AG09309 (cell line): Measurements from ENCODE around the gene VEPH1.

ENCODE experiments used
- DNase-seq: peaks from one replicate; pipeline ENCODE4 v3.0.0-alpha.2; 2010; ENCODE audit warnings: low read depth
- H3K4me3 ChIP-seq: 2 replicates; pipeline ENCODE4 v1.5.1; 2011; ENCODE audit warnings: mild to moderate bottlenecking, low read depth, low read length, moderate library complexity; ENCODE audit not compliant: control insufficient read depth
- TF ChIP-seq, protein P1 (sequence below): IDR thresholded peaks from 2 replicates; pipeline ENCODE4 v1.5.1; 2011; ENCODE audit warnings: mild to moderate bottlenecking, low read depth, low read length, inconsistent platforms; ENCODE audit not compliant: insufficient read depth, control insufficient read depth; ENCODE audit errors: missing control alignments

The VEPH1 gene

DNA sequence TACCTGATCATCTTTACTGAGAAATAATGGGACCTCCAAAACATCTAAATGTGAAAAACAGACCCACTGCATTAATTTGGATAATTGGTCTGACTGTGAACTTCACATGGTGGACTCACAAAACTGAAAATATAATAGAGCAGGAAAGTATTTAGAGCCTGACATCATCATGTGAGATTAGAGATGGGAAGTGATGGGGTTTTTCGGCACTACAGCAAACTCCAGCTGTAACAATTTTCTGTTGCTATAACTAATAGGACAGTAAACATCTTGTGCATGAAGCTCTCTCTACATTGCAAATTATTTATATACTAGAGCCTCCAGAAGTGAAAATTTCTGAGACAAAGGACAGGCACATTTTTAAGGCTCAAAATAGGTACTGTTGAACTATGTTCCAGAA lies 32.2 kb downstream of the VEPH1 start:
- H3K4me3 ChIP-seq, result no peak overlapping the region
- TF ChIP-seq, protein P1, sequence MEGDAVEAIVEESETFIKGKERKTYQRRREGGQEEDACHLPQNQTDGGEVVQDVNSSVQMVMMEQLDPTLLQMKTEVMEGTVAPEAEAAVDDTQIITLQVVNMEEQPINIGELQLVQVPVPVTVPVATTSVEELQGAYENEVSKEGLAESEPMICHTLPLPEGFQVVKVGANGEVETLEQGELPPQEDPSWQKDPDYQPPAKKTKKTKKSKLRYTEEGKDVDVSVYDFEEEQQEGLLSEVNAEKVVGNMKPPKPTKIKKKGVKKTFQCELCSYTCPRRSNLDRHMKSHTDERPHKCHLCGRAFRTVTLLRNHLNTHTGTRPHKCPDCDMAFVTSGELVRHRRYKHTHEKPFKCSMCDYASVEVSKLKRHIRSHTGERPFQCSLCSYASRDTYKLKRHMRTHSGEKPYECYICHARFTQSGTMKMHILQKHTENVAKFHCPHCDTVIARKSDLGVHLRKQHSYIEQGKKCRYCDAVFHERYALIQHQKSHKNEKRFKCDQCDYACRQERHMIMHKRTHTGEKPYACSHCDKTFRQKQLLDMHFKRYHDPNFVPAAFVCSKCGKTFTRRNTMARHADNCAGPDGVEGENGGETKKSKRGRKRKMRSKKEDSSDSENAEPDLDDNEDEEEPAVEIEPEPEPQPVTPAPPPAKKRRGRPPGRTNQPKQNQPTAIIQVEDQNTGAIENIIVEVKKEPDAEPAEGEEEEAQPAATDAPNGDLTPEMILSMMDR, result no peak
- DNase-seq, result no peak

DNA sequence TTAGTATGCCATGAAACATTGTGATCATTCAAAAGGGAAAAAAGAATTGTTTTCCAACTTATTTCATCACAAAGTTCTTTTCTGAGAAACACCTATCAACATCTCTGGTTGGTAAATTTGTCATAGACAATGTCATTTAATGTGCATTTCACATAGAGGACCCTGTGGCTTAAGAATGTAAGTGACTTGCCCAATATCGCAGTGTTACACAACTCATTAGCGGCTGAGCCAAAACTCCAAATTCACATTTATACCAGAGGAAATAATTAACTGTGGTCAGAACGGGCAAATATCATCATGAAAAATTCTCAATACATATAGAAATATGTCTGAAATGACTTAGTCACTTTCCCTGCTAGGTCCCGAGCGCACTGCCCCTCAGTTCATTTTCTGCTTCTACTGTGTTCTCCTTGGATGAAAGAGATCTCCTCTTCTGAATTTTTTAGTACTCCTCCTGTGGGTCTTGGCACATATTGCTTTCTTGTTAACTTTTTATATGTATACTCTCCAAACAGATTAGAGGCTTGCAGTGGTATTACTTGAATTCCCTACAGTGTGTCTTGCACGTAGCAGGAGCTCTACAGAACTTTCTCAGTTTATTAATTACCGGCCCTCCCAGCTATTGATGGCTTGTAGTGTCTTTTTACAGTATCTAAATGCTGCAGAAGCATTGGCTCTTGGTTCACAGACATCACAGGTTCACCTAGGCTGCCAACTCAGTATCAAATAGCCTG lies 33.5 kb downstream of the VEPH1 start:
- TF ChIP-seq, protein P1, result no peak
- no peak overlapping the region for H3K4me3 ChIP-seq
- DNase-seq, result no peak

DNA sequence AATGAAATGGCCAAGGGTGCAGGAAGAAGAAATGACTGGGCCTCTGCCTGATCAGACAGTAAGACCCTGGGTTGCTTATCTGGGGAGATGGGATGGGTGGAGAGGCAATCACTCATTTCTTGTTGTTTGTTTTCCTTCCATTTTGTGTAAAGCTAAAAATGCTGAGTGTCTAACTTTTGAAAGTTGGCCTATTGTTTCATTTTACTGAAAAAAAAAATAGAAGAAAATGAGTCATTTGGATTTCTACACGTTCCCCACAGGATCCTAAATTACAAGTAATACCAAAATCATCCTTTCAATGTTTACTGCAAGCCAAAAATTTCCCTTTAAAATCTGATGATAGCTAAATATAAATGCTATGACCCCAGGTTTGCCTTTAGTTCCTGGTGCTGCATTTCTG lies 36.0 kb downstream of the VEPH1 start:
- no peak for DNase-seq
- H3K4me3 ChIP-seq, result no peak overlapping the region
- TF ChIP-seq, protein P1, result no peak

- TF ChIP-seq, protein P1, result no peak
- DNase-seq, result no peak
- H3K4me3 ChIP-seq, result no peak overlapping the region
Observed at GRCh38 chr3:157465741-157466140, 37.5 kb downstream of the VEPH1 start.

GRCh38 chr3:157464321-157464720 lies 38.9 kb downstream of the VEPH1 start:
- H3K4me3 ChIP-seq, result no peak overlapping the region
- TF ChIP-seq, protein P1, result no peak
- no peak for DNase-seq

- no peak for DNase-seq
- H3K4me3 ChIP-seq, result no peak overlapping the region
- TF ChIP-seq, protein P1, result no peak
Observed at GRCh38 chr3:157463816-157464215, 39.4 kb downstream of the VEPH1 start.

DNA sequence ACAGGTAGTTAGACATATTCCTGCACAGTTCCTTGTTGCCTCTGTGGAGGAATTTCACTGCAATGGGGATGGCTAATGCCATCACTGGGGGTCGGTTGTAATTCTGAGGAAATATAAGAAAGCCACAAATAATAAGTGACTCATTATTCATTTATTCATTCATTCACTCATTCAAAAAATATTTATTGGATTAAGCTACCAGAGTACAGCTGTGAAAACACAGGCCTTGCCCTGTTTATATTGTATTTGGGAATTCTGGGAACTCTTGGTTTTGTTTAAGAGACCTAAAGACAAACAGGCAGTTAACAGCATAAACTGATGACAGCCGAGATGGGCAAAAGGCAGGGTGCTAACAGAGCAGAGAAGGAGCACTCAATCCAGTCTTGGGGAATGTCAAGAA lies 43.0 kb downstream of the VEPH1 start:
- H3K4me3 ChIP-seq, result no peak overlapping the region
- TF ChIP-seq, protein P1, result no peak
- no peak for DNase-seq
